K562 (cell line): Measurements from ENCODE around the gene FARSA. TPM values are rescaled to one million over a fixed set of nuclear protein-coding genes. Genes with fewer than 3 reads are reported as not detected.

ENCODE experiments used
- CSDE1 ChIP-seq, 2 experiments: fragments of 450-650 bp; IDR thresholded peaks; 2 replicates each; pipeline ENCODE4 v1.6.1; 2016; ENCODE audit warnings: mild to moderate bottlenecking in 1 of 2
- JUND ChIP-seq, 2 experiments: IDR thresholded peaks; 2 replicates in 1 of 2; 3 replicates in 1 of 2; pipeline ENCODE4 v1.6.1; 2011; ENCODE audit warnings: borderline replicate concordance in 2 of 2, low read depth in 2 of 2, low read length in 2 of 2, improper control_type of control experiment in 1 of 2, missing biosample characterization in 1 of 2, missing genetic modification characterization in 1 of 2, missing genetic modification reagents in 1 of 2
- NBN ChIP-seq: fragments of 450-650 bp; IDR thresholded peaks from 2 replicates; pipeline ENCODE4 v1.6.1; 2016; ENCODE audit warnings: low read depth, mild to moderate bottlenecking
- NCOA1 ChIP-seq: fragments of 450-650 bp; IDR thresholded peaks from 2 replicates; pipeline ENCODE4 v1.6.1; 2016; ENCODE audit warnings: low read depth
- WHSC1 ChIP-seq: IDR thresholded peaks from one replicate; pipeline ENCODE4 v1.6.1; 2012; ENCODE audit warnings: low read length, control low read depth, inconsistent platforms
- ZNF121 ChIP-seq: sonication (generic); formaldehyde crosslinking; conservative IDR thresholded peaks from 2 replicates; pipeline ENCODE4 v1.8.0; 2022; ENCODE audit warnings: missing genetic modification reagents
- ZNF408 ChIP-seq: fragments of 250-450 bp; sonication (Bioruptor Pico); IDR thresholded peaks from 2 replicates; pipeline ENCODE4 v1.4.0; 2020; ENCODE audit warnings: low read depth, mild to moderate bottlenecking, moderate library complexity
- ZNF586 ChIP-seq: fragments of 450-650 bp; formaldehyde crosslinking; conservative IDR thresholded peaks from 2 replicates; pipeline ENCODE4 v1.4.0; 2020; ENCODE audit warnings: mild to moderate bottlenecking, moderate library complexity
- polyA plus RNA-seq, 8 experiments: library from polyadenylated mRNA; depleted of rRNA in 4 of 8; stranded (reverse) in 5 of 8; unstranded in 3 of 8; fragments of >200 nt; fragmentation: Nextera tagmentation in 2 of 8; fragmentation: Illumina TruSeq in 1 of 8; extraction: Ambion mirVana in 2 of 8; extraction: Trizol in 1 of 8; gene quantifications; 2 replicates each; pipeline versions ENCODE4 v1.2.1 to v1.2.3, GENCODE V29; 2011 to 2014; ENCODE audit warnings: inconsistent platforms in 1 of 8, missing spikeins in 1 of 8
- total RNA-seq, 7 experiments: library from RNA; depleted of rRNA in 6 of 7; stranded (reverse); fragments of >200 nt in 6 of 7; fragmentation: Illumina TruSeq in 2 of 7; extraction: Trizol in 2 of 7; gene quantifications; 2 replicates each; pipeline versions ENCODE4 v1.2.1 to v1.2.3, GENCODE V29; 2011 to 2021; ENCODE audit warnings: low replicate concordance in 1 of 7
- TF ChIP-seq, protein P1 (sequence below), 3 experiments: IDR thresholded peaks in 2 of 3; conservative IDR thresholded peaks in 1 of 3; 2 replicates each; pipeline ENCODE4 v1.5.1; 2011 to 2012; ENCODE audit warnings: low read length in 3 of 3, mild to moderate bottlenecking in 3 of 3, control low read depth in 2 of 3, improper control_type of control experiment in 1 of 3, inconsistent platforms in 1 of 3, low read depth in 1 of 3, mixed read lengths in 1 of 3, moderate library complexity in 1 of 3; ENCODE audit not compliant: insufficient read depth in 2 of 3
- TF ChIP-seq, protein P2 (sequence below): fragments of 450-650 bp; IDR thresholded peaks from 2 replicates; pipeline ENCODE4 v1.6.1; 2018; ENCODE audit warnings: mild to moderate bottlenecking, low read depth; ENCODE audit not compliant: partially characterized antibody
- TF ChIP-seq, protein P3 (sequence below): fragments of 200-800 bp; sonication (Bioruptor generic); IDR thresholded peaks from 2 replicates; pipeline ENCODE4 v1.6.1; 2016; ENCODE audit warnings: missing genetic modification characterization, missing compliant biosample characterization
- TF ChIP-seq, protein P4 (sequence below): sonication (generic); formaldehyde crosslinking; IDR thresholded peaks from 2 replicates; pipeline ENCODE4 v1.8.0; 2023; ENCODE audit warnings: mild to moderate bottlenecking, missing genetic modification reagents

FARSA gene
- total and polyA plus RNA-seq, 9 of the 15 experiments (the other 6 are each of a cell fraction or from before 2014, with no cell fraction given), result 25.2 to 237 (median 89.6) TPM

DNA sequence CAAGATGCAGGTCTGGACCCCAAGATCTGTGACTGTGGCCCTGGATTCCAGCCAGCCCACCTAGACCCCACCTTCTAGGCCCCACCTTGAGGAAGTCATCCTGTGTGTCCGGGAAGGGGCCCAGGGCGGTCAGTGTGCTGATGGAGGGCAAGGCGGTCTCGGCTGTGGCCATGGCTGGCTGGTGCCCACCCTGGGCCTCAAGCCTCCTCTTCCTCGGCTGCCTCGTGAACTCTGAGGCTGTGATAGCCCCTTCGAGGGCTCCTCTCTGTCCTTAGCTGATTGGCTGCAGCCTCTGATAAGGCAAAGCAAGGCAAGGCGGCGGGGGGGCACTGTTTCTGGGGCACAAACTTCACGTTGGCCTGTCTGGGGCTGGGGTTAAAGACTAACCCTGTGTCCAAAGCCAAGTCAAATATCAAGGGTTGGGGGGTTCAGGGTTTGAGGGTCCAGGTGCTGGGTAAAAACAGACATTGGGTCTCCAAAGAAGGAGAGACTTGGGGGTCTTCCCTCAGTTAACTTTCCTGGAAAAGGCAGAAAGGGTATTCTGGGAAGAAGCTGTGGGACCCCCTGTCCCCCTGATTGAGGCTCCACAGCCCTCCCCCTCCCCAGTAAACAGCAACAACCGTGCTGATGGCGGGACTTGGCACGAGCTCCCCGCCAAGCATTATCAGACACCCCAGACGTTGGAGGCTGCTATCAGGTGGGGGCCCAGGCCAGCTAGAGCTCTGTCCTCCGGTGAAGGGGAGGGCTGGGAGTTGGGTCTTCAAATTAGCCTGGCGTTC, 46.4 kb downstream of the FARSA start, which contains the start of gene KLF1 (continued):
- TF ChIP-seq, protein P1, sequence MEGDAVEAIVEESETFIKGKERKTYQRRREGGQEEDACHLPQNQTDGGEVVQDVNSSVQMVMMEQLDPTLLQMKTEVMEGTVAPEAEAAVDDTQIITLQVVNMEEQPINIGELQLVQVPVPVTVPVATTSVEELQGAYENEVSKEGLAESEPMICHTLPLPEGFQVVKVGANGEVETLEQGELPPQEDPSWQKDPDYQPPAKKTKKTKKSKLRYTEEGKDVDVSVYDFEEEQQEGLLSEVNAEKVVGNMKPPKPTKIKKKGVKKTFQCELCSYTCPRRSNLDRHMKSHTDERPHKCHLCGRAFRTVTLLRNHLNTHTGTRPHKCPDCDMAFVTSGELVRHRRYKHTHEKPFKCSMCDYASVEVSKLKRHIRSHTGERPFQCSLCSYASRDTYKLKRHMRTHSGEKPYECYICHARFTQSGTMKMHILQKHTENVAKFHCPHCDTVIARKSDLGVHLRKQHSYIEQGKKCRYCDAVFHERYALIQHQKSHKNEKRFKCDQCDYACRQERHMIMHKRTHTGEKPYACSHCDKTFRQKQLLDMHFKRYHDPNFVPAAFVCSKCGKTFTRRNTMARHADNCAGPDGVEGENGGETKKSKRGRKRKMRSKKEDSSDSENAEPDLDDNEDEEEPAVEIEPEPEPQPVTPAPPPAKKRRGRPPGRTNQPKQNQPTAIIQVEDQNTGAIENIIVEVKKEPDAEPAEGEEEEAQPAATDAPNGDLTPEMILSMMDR (IDR thresholded peaks at IDR 0.05 in 2 of 3, conservative IDR thresholded peaks at IDR 0.05 in 1 of 3; ENCODE audit: insufficient read depth in 2 of 3, low read depth in 1 of 3, low read length in 3 of 3), result peak in 1 of 3 experiments; percentile 10; a peak in 1 of 6 replicates
- TF ChIP-seq, protein P2, sequence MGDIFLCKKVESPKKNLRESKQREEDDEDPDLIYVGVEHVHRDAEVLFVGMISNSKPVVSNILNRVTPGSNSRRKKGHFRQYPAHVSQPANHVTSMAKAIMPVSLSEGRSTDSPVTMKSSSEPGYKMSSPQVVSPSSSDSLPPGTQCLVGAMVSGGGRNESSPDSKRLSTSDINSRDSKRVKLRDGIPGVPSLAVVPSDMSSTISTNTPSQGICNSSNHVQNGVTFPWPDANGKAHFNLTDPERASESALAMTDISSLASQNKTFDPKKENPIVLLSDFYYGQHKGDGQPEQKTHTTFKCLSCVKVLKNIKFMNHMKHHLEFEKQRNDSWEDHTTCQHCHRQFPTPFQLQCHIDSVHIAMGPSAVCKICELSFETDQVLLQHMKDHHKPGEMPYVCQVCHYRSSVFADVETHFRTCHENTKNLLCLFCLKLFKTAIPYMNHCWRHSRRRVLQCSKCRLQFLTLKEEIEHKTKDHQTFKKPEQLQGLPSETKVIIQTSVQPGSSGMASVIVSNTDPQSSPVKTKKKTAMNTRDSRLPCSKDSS, result no peak
- TF ChIP-seq NBN (peak; percentile 68; the same call in 1 of the 2 replicates), CSDE1 (IDR thresholded peaks at IDR 0.05) (no peak), JUND (IDR thresholded peaks at IDR 0.05; ENCODE audit: borderline replicate concordance, low read depth, low read length) (peak; percentile 57), JUND (tag; IDR thresholded peaks at IDR 0.05; ENCODE audit: borderline replicate concordance, low read depth, low read length) (no peak; the same call in 2 of the 3 replicates), ZNF121 (no peak), NCOA1 (peak; percentile 39; the same call in 1 of the 2 replicates), ZNF408 (no peak), ZNF586 (no peak), WHSC1 (no peak)
- TF ChIP-seq, protein P3, sequence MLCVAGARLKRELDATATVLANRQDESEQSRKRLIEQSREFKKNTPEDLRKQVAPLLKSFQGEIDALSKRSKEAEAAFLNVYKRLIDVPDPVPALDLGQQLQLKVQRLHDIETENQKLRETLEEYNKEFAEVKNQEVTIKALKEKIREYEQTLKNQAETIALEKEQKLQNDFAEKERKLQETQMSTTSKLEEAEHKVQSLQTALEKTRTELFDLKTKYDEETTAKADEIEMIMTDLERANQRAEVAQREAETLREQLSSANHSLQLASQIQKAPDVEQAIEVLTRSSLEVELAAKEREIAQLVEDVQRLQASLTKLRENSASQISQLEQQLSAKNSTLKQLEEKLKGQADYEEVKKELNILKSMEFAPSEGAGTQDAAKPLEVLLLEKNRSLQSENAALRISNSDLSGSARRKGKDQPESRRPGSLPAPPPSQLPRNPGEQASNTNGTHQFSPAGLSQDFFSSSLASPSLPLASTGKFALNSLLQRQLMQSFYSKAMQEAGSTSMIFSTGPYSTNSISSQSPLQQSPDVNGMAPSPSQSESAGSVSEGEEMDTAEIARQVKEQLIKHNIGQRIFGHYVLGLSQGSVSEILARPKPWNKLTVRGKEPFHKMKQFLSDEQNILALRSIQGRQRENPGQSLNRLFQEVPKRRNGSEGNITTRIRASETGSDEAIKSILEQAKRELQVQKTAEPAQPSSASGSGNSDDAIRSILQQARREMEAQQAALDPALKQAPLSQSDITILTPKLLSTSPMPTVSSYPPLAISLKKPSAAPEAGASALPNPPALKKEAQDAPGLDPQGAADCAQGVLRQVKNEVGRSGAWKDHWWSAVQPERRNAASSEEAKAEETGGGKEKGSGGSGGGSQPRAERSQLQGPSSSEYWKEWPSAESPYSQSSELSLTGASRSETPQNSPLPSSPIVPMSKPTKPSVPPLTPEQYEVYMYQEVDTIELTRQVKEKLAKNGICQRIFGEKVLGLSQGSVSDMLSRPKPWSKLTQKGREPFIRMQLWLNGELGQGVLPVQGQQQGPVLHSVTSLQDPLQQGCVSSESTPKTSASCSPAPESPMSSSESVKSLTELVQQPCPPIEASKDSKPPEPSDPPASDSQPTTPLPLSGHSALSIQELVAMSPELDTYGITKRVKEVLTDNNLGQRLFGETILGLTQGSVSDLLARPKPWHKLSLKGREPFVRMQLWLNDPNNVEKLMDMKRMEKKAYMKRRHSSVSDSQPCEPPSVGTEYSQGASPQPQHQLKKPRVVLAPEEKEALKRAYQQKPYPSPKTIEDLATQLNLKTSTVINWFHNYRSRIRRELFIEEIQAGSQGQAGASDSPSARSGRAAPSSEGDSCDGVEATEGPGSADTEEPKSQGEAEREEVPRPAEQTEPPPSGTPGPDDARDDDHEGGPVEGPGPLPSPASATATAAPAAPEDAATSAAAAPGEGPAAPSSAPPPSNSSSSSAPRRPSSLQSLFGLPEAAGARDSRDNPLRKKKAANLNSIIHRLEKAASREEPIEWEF (CRISPR knock-in tag), result peak; percentile 79; the same call in 1 of the 2 replicates
- TF ChIP-seq, protein P4, sequence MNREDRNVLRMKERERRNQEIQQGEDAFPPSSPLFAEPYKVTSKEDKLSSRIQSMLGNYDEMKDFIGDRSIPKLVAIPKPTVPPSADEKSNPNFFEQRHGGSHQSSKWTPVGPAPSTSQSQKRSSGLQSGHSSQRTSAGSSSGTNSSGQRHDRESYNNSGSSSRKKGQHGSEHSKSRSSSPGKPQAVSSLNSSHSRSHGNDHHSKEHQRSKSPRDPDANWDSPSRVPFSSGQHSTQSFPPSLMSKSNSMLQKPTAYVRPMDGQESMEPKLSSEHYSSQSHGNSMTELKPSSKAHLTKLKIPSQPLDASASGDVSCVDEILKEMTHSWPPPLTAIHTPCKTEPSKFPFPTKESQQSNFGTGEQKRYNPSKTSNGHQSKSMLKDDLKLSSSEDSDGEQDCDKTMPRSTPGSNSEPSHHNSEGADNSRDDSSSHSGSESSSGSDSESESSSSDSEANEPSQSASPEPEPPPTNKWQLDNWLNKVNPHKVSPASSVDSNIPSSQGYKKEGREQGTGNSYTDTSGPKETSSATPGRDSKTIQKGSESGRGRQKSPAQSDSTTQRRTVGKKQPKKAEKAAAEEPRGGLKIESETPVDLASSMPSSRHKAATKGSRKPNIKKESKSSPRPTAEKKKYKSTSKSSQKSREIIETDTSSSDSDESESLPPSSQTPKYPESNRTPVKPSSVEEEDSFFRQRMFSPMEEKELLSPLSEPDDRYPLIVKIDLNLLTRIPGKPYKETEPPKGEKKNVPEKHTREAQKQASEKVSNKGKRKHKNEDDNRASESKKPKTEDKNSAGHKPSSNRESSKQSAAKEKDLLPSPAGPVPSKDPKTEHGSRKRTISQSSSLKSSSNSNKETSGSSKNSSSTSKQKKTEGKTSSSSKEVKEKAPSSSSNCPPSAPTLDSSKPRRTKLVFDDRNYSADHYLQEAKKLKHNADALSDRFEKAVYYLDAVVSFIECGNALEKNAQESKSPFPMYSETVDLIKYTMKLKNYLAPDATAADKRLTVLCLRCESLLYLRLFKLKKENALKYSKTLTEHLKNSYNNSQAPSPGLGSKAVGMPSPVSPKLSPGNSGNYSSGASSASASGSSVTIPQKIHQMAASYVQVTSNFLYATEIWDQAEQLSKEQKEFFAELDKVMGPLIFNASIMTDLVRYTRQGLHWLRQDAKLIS (CRISPR knock-in tag), result peak; percentile 91
